Measurements from ENCODE around the gene LPAR2. TPM values are rescaled to one million over a fixed set of nuclear protein-coding genes. Genes with fewer than 3 reads are reported as not detected.

LPAR2 gene
- total and polyA plus RNA-seq, 12 donors = 0.25 to 1.9 (median 0.94) TPM; not detected in 1

DNA sequence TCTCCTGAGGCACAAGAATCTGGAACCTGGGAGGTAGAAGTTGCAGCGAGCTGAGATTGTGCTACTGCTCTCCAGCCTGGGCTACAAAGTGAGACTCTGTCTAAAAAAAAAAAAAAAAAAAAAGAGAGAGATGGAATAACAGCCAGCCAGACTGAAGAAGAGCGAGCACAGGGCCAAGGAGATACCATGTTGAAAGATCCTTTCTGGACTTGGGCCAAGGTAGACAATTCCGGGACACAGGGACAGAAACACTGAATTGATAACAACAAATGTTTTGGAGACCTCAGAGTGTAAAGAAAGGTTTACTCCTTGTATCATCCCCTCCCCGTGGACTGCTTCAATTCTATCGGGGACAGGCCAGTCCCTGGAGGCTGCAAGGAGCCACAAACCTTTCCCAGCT is 4.6 kb downstream of the LPAR2 start:
- Histone ChIP-seq H3K27ac (no peak overlapping the region), H3K4me3 (no peak overlapping the region), H3K9me3 (no peaks in the 10 kb centered on the region), H3K36me3 (peaks cover 0 to 8% (median 0%) of the 10 kb centered on the region in 9 donors), H3K27me3 (peaks cover 0 to 25% (median 12%) of the 10 kb centered on the region in 7 donors), H3K4me1 (peaks cover 0 to 18% (median 9%) of the 10 kb centered on the region in 9 donors)
- 65 to 76% methylated on average over 5 of the region's 5 CpGs for WGBS, 2 donors
- intact Hi-C loops (cut with DNase I) = no loop called here
- TF ChIP-seq, protein P1, sequence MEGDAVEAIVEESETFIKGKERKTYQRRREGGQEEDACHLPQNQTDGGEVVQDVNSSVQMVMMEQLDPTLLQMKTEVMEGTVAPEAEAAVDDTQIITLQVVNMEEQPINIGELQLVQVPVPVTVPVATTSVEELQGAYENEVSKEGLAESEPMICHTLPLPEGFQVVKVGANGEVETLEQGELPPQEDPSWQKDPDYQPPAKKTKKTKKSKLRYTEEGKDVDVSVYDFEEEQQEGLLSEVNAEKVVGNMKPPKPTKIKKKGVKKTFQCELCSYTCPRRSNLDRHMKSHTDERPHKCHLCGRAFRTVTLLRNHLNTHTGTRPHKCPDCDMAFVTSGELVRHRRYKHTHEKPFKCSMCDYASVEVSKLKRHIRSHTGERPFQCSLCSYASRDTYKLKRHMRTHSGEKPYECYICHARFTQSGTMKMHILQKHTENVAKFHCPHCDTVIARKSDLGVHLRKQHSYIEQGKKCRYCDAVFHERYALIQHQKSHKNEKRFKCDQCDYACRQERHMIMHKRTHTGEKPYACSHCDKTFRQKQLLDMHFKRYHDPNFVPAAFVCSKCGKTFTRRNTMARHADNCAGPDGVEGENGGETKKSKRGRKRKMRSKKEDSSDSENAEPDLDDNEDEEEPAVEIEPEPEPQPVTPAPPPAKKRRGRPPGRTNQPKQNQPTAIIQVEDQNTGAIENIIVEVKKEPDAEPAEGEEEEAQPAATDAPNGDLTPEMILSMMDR (IDR thresholded peaks at IDR 0.05) = no peak
- ATAC-seq (no peak), DNase-seq (no peak)

DNA sequence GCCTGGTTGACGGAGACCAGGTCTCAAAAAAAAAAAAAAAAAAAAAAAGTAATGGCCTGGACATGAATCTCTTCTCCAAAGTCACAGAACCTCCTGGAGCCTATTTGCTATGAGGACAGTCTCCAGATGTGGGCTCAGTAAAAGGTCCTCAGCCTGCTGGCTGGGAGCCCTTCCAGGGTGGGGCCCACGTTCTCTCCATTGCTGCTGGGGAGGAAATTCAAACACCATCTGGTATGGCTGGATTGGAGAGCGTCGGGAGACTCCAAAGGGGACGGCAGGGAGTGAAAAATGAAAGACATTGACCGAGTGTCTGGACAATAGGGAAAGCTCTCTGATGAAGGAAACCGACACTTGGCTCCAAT is 8.2 kb downstream of the LPAR2 start:
- 57 to 64% methylated on average over 7 of the region's 7 CpGs for WGBS, 2 donors
- ATAC-seq (no peak), DNase-seq (no peak)
- Histone ChIP-seq H3K27ac (no peak overlapping the region), H3K4me3 (no peak overlapping the region), H3K27me3 (peaks cover 4 to 40% (median 30%) of the 10 kb centered on the region in 7 donors), H3K4me1 (peaks cover 0 to 11% (median 0%) of the 10 kb centered on the region in 9 donors), H3K9me3 (no peaks in the 10 kb centered on the region), H3K36me3 (peaks cover 0 to 8% (median 0%) of the 10 kb centered on the region in 9 donors)
- TF ChIP-seq, protein P1 (IDR thresholded peaks at IDR 0.05) = no peak
- intact Hi-C loops (cut with DNase I) = no loop called here

DNA sequence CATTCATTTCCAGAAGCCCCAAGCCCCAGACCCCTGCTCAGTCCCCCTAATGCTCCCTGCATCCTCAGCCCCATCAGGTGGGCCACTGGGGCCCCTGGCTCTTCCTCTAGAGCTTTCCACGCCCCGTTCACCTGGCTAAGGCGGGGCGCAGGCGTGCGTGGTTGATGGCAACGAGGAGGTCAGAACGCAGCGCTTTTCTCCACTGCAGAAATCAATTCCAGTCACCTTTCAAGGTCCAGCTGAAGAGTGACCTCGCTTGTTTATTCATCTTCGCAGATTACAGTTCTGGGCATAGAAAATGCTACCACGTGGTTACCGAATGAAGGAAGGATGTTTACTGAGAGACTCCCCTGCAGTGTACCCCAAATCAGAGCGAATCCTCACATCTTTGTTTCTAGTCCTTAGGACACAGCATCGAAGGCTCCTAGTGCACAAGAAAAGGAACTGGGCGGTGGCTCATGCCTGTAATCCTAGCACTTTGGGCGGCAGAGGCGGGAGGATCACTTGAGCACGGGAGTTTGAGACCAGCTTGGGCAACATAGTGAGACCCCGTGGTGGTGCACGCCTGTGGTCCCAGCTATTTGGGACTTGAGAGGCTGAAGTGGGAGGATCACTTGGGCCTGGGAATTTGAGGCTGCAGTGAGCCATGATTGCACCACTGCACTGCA is 8.7 kb downstream of the LPAR2 start:
- peak overlapping the region in 1 of 10 donors; percentile 50 for H3K4me3 ChIP-seq
- DNase-seq = no peak
- TF ChIP-seq, protein P1 (IDR thresholded peaks at IDR 0.05) = no peak

DNA sequence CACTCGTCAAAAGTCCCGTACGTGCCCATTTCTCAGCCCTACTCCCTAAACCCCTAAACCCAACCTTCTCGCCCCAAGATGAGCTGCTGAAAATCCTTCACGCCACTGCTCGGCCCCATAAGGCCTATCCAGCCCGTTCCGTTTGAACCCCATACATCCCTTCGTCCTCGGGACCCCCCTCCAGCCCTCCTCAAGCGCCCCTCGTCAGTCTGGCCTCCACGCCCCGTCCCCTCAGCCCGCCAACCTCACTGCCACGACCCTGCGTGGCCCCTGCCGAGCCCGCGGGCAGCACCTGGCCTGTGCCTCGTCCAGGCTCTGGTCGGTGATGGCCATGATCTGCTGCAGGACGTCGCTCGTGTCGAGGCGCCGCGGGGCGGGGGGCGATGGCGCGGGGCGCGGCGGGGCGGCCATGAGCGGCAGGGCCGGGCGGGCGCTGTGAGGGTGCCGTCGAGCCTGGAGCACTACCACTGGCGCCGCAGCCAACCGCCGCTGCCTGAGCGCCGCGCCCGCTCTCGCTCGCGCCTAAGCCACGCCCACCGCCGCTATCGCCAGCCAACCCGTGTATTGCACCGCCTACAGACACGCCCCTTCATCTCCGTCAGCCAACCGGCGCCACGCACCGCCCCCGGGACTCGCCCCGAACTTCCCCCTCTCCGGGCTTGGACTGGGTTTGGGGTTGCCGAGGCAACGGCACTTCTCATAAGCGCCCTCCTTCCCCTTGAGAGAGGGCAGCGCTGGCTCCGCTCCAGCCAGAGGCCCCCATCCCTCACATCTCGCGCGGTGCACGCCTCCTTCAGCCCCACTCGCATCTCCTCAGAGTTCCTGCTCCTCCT is 9.6 kb downstream of the LPAR2 start, which contains the start of gene PBX4:
TSS of gene PBX4 (minus strand) at position 469 of the 833 bp plus-strand sequence. CDS start at position 411, 58 bp downstream.
- ATAC-seq (peak; percentile 91 to 98 (median 96)), DNase-seq (peak; percentile 86 to 89)
- Histone ChIP-seq H3K36me3 (no peaks in the 10 kb centered on the region), H3K4me1 (peaks cover 0 to 11% (median 0%) of the 10 kb centered on the region in 9 donors), H3K27me3 (peaks cover 4 to 49% (median 38%) of the 10 kb centered on the region in 7 donors), H3K4me3 (peak within 1 kb of the TSS in 8 of 10 donors; percentile 17 to 50 (median 34)), H3K9me3 (no peaks in the 10 kb centered on the region), H3K27ac (peak within 1 kb of the TSS in 1 of 10 donors; percentile 66)
- intact Hi-C loops (cut with DNase I) = no loop called here
- 4 to 5% methylated on average over 79 to 80 of the region's 80 CpGs for WGBS, 2 donors
- TF ChIP-seq, protein P1 (IDR thresholded peaks at IDR 0.05) = no peak

More for the DNA sequence above, 8.7 kb downstream of the LPAR2 start:
- Histone ChIP-seq H3K9me3 (no peaks in the 10 kb centered on the region), H3K27me3 (peaks cover 4 to 41% (median 34%) of the 10 kb centered on the region in 7 donors), H3K4me1 (peaks cover 0 to 11% (median 0%) of the 10 kb centered on the region in 9 donors), H3K27ac (no peak overlapping the region), H3K36me3 (peaks cover 0 to 8% (median 0%) of the 10 kb centered on the region in 9 donors)
- intact Hi-C loops (cut with DNase I) = no loop called here
- ATAC-seq = no peak
- 61 to 63% methylated on average over 21 of the region's 21 CpGs for WGBS, 2 donors
